HG02973 (cell line): Measurements from ENCODE around the gene SSB.
"Not testable (repeated sequence)": the region's sequence is repeated elsewhere in the genome, so short reads cannot be mapped to it uniquely, and the experiment has no call there.

Experiments
- ATAC-seq: cut with Tn5 transposase; IDR thresholded peaks from one replicate; pipeline ENCODE4 v1.9.1; 2021; ENCODE audit warnings: moderate library complexity; ENCODE audit not compliant: unreplicated experiment

SSB gene

GRCh38 chr2:169798718-169799592, at the start of gene SSB:
TSS of gene SSB (plus strand) at chr2:169798871. CDS start at chr2:169800961, 2,090 bp downstream.
- ATAC-seq, result peak; percentile 96

- no peak for ATAC-seq
These were observed 45.9 kb upstream of the SSB start for GRCh38 chr2:169752752-169753151.

GRCh38 chr2:169755083-169755870, 43.4 kb upstream of the SSB start:
- ATAC-seq, result no peak

- ATAC-seq, result no peak
These were observed 42.3 kb upstream of the SSB start for GRCh38 chr2:169756342-169756741.

- no peak for ATAC-seq
These were observed 41.3 kb upstream of the SSB start for GRCh38 chr2:169757356-169757755.

- ATAC-seq, result no peak
These were observed 40.9 kb upstream of the SSB start for GRCh38 chr2:169757778-169758177.

DNA sequence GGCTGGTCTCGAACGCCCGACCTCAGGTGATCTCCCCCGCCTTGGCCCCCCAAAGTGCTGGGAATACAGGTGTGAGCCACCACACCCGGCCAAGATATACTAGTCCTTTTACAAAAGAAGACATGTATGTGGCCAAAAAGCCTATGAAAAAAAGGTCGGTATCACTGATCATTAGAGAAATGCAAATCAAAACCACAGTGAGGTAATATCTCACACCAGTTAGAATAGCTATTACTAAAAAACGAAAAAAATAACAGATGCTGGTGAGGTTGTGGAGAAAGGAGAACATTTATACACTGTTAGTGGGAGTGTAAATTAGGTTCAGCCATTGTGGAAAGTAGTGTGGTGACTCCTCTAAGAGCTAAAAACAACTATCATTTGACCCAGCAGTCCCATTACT, 38.7 kb upstream of the SSB start:
- no peak for ATAC-seq

DNA sequence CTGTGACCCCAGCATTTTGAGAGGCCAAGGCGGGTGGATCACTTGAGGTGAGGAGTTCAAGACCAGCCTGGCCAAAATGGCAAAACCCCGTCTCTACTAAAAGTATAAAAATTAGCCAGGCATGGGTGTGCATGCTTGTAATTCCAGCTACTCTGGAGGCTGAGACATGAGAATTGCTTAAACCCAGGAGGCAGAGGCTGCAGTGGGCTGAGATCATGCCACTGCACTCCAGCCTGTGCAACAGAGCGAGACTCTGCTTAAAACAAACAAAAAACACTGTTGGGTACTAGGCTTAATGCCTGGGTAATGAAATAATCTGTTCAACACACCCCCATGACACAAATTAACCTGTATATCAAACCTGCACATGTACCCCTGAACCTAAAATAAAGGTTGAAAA, 37.9 kb upstream of the SSB start:
- not testable (repeated sequence) for ATAC-seq

- no peak for ATAC-seq
These were observed 37.3 kb upstream of the SSB start for GRCh38 chr2:169761251-169761969.

DNA sequence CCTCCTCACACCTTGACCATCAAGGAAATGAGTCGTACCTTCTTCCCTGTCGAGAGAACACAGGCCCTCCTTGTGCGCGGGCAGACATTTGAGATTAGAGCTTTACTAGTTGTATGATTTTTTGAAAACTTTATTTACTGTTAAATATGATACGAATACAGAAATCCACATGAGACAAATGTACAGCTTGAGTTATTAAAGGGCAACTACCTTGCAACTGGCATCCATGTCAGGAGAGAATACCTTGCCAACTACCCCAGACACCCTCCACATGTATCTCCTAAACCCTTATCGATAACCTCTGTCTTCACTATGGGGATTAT, 36.7 kb upstream of the SSB start:
- no peak for ATAC-seq

DNA sequence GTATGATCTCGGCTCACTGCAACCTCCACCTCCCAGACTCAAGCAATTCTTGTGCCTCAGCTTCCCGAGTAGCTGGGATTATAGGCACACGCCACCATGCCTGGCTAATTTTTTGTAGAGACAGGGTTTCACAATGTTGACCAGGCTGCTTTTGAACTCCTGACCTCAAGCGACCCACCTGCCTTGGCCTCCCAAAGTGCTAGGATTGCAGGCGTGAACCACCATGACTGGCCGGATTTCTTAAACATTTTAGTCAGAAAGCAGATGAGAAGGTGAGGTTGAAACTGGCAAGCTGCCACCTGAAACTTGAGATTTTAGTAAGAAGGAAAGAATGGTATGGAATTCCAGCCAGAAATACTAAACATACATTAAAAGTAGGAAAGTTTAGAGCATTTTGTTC, 33.1 kb upstream of the SSB start:
- ATAC-seq, result no peak

- ATAC-seq, result no peak
These were observed 31.3 kb upstream of the SSB start for GRCh38 chr2:169767243-169767888.

GRCh38 chr2:169768262-169768995, 30.2 kb upstream of the SSB start:
- no peak for ATAC-seq

DNA sequence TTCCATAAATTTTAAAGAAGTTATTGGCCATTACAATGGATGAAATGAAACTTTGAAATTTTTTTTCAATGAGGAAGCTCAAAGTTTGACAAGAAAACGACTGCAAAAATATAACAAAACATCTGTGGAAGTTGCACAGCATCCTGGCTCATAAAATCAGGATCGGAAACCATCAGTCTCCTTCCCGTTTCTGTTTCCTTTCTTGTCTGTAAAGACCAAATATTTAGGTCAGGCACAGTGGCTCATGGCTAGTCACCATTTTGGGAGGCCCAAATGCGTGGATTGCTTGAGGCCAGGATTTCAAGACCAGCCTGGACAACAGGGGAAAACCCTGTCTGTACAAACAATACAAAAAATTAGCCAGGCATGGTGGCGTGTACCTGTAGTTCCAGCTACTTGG, 27.6 kb upstream of the SSB start:
- no peak for ATAC-seq

DNA sequence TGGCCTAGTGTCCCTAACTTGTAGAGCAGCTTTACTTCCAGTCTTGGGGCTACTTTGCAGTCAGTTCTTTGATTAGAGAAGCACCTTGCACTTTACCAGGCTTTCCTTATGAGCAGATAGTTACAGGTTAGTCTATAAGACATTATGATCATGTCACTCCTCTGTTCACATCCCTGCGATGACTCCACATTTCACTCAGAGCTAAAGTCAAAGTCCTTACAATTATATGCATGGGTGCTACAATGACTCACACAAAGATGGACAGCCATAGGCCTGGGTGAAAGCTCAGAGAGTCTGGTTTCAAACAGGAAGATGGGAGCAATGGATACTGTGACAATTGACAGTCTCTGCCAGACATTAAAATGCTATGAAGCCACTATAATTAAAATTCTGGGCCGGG, 27.1 kb upstream of the SSB start:
- ATAC-seq, result no peak

DNA sequence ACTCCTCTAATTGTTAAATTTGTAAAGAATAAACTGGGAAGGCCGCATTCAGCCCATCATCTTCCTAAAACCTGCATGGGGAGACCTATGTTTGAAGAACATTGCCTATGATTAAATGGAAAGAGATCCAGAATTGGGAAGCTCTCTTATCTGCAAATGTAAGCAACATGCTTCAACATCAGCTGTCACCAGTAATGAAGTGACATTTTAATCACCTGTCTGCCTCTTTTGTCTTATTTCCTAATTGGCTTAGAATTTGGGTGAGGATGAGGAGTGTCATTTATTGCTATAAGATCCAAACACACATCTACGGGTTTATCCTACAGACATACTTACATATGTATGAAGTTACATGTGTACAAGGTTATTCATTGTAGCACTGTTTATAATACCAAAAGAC, 26.0 kb upstream of the SSB start:
- ATAC-seq, result no peak

- no peak for ATAC-seq
These were observed 23.3 kb upstream of the SSB start for GRCh38 chr2:169775354-169775753.

- ATAC-seq, result no peak
These were observed 22.9 kb upstream of the SSB start for GRCh38 chr2:169775765-169776164.

GRCh38 chr2:169776252-169776761, 22.4 kb upstream of the SSB start:
- no peak for ATAC-seq

DNA sequence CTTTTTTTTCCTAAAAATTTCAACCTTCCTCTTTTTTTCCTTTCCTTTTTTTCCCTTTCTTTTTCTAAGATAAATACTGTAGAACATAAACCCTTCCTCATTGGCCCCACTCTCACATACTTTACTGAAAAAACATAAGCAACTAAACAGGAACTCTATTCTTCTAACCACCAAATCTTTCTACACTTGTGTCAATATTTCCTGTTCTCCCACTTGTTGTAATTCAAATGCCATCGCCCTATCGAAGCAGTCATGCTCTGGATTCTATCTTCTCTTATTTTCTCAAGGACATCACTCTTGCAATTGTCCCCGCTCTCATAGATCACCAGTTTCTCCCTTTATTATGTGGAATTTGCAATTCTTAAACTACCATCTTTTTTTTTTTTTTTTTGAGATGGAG, 20.2 kb upstream of the SSB start:
- no peak for ATAC-seq
